HG03378 (cell line): ENCODE measurements around the gene RAB19.
"Not testable (repeated sequence)": the region's sequence is repeated elsewhere in the genome, so short reads cannot be mapped to it uniquely, and the experiment has no call there.

Experiments used
- ATAC-seq: cut with Tn5 transposase; IDR thresholded peaks from one replicate; pipeline ENCODE4 v1.9.1; 2021; ENCODE audit warnings: mild to moderate bottlenecking, moderate library complexity; ENCODE audit not compliant: unreplicated experiment

The RAB19 gene

DNA sequence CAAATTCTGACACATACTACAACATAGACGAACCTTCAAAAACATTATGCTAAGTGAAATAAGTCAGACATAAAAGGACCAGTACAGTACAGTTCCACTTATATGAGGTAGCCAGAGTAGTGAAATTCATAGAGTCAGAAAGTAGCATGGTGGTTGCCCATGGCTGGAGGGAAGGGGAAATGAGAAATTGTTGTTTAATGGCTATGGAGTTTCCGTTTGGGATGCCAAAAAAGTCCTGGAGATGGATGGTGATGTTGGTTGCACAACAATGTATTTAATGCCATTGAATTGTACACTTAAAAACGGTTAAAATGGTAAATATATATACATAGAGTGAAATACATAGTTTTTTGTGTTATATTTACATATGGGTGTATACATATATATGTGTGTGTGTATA is 3.5 kb upstream of the RAB19 start:
- ATAC-seq: no peak

- ATAC-seq: no peak
Observed at GRCh38 chr7:140402178-140402835, 1.6 kb upstream of the RAB19 start.

GRCh38 chr7:140404565-140405065 is 757 bp downstream of the RAB19 start:
- ATAC-seq: no peak

DNA sequence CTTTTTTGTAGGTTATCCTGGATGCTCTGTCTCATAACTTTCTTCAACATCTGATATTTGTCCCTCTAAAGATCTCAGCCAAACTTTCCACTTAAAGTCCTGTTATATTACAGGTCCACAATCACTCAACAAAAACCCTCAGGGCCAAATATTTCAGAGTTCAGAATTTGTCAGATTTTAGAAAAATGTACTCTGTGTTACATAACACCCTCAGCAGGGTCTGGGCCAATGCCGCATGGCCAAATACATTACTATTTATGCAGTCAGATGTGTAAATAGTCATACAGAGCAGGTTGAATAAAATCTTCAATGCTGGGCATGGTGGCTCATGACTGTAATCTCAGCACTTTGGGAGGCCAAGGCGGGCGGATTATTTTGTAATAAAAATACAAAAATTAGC is 11.5 kb downstream of the RAB19 start:
- no peak for ATAC-seq

GRCh38 chr7:140415816-140416215 is 12.0 kb downstream of the RAB19 start:
- not testable (repeated sequence) for ATAC-seq

GRCh38 chr7:140416560-140416959 is 12.7 kb downstream of the RAB19 start:
- ATAC-seq: no peak

DNA sequence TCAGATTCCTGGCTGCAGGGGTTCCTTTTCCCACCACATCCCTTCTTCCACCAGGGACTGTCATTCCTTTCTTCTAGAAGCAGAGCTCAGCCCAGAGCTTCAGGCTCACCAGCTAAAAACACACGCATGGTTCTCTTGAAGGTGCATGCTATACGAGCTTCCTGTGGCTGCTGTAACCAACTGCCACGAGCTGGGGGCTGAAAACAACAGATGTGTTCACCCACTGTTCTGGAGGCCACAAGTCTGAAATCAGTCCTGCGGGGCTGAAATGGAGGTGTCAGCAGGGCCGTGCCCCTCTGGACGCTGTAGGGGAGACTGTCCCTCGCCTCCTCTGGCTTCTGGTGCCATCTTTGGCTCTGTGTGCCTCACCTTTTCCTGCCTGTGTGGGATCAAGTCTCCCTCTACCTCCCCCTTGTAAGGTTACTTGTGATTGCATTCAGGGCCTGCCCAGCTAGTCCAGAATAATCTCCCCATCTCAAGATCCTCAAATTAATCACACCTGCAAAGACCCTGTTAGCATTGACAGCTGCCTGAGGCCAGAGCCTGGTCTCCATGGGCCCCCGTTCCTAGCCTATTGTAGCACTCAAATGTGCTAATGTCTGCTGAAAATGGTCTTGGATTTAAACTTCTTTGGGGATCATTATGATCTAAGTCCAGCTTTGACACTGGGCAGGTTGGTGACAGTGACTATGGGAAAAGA is 13.7 kb downstream of the RAB19 start:
- ATAC-seq: no peak

DNA sequence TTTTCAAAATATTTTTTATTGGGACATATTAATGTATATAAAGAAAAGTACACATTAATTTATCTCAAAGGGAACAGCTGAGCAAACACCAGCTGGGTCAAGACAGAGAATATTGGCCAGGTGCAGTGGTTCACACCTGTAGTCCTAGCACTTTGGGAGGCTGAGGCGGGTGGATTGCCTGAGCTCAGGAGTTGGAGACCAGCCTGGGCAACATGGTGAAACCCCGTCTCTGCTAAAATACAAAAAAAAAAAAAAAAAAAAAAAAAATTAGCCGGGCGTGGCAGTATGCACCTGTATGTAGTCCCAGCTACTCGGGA is 14.3 kb downstream of the RAB19 start:
- not testable (repeated sequence) for ATAC-seq

DNA sequence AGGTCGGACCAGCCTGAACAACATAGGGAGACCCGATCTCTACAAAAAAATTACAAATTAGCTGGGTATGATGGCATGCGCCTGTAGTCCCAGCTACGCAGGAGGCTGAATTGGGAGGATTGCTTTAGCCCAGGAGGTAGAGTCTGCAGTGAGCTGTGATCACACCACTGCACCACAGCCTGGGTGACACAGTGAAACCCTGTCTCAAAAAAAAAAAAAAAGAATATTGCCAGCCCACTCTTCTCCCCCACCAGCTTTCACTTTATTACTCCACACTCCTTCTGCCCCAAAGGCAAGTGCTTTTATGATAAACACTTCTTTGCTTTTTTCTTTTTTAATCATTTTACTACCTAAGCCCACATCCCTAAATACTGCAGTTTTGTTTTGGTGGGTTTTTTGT is 14.8 kb downstream of the RAB19 start:
- no peak for ATAC-seq

DNA sequence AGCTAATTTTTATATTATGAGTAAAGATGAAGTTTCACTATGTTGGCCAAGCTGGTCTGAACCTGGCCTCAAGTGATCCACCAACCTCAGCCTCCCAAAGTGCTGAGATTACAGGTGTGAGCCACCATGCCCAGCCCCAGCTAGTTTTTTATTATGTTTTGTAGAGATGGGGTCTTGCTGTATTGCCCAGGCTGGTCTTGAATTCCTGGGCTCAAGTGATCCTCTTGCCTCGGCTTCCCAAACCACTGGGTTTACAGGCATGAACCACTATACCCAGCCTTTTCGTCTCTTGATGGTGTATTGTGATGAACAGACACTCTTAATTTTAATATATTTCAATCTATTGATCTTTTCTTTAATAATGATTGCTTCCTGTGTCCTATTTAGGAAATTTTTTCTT is 17.7 kb downstream of the RAB19 start:
- ATAC-seq: no peak

DNA sequence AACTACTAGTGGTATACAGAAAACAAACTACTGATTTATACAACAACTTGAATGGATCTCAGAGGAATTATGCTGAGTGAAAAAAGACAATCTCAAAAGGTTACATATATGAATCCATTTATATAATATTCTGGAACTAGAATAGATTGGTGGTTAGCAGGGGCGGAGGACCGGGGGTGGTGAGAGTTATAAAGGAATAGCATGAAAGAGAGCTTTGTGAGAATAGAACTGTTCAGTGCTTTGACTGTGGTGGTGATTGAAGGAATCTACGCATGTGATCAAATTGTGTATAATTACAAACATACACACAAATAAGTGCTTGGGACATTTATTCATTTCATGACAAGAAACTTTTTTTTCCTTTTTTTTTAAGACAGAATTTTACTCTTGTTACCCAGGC is 19.6 kb downstream of the RAB19 start:
- ATAC-seq: no peak

- ATAC-seq: no peak
Observed at GRCh38 chr7:140425718-140426117, 21.9 kb downstream of the RAB19 start.

DNA sequence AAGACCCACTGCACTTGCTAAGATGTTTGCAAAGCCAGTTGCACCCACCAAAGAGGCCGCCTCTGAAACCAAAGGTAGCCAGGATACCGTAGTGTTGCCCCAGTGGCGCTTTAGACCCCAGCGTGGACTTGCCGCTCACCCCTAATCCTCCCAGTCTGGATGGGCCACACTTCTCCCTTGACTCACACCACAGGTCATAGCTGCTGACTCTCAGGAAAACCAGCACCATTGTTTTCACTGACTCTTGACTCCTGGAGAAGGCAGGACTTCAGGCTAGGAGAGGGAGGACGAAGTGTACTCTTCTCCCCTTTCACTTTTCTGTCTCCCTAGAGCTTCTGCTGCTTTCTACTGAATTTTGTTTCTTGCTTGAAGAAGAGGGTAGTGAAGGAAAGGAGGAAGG is 22.3 kb downstream of the RAB19 start:
- ATAC-seq: no peak

- ATAC-seq: no peak
Observed at GRCh38 chr7:140433396-140433795, 29.5 kb downstream of the RAB19 start.

DNA sequence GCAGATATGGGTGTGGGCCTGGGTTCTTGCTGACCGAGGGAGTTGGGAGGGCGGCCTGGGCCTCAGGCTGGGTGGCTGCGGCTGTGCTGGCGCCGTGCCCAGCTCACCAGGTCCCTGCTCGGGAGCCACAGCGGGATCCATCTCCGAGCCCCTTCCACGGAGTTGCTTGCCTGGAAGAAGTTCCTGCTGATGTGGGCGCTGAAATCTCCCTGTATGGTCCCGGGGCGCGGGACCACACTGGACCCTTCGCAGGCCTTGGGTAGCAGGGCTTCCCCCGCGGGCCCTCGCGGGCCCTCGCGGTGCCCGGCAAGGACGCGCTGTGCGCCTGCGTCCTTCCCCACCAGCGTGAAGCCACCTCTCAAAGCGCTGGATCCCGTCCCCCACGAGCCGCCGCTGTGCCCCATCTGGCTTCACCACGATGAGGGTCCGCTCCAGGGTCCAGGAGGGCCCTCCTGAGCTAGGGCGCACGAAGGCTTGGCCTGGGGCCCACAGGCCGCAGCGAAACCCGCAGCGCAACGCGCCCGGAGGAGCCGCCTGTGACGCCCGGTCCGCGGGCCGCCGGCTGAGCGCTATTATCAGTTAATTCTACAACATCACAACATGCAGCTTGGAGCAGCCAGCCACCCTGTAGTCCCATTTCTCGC is 31.5 kb downstream of the RAB19 start:
- ATAC-seq: no peak

- ATAC-seq: no peak
Observed at GRCh38 chr7:140439359-140439758, 35.5 kb downstream of the RAB19 start.

GRCh38 chr7:140440593-140440992 is 36.7 kb downstream of the RAB19 start:
- no peak for ATAC-seq

DNA sequence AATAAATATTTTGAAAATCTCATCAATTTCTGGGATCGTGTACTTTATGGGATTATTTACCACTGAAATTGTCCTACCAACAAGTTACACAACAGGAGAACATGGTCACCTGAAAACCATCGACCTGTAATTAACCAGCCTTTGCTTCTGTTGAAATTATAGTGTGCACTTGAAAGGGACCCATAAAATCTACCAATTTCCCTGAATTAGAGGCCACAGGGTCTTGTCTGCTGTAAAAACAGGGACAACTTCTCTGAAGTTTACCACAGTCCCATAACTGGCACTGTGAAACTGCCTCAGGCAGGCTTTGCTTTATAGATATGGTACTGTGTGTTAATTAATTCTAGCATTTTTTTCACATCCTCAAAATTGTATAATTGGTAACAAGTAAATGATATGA is 37.7 kb downstream of the RAB19 start:
- no peak for ATAC-seq

DNA sequence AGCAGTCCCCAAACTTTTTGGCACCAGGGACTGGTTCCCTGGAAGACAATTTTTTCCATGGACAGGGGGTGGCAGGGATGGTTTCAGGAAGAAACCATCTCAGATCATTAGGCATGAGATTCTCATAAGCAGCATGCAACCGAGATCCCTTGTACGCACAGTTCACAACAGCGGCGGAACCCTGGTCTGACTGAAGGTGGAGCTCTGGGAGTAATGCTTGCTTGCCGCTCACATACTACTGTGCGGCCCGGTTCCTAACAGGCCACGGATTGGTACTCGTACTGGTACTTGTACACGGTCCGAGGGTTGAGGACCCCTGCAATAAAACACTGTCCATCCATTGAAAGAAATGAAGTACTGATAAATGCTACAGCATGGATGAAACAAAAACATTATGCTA is 42.6 kb downstream of the RAB19 start:
- no peak for ATAC-seq

DNA sequence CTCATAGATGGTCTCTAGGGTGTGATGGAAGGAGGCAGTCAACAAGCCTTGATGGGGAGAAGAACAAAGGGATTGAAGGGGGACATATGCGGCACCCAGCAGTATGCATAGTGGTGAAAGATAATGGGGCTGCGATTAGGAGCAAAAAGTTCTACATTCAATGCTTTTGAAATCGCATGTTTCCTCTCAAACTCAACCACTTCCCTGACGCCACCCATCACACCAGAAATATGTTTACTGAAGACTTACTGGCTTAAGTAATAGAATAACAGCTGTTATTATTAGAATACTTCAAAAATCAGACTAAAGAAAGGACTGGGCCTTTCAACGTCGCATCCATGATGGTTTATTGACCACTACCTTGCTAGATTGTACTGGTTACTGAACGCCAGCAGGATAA is 44.0 kb downstream of the RAB19 start:
- ATAC-seq: no peak

- ATAC-seq: no peak
Observed at GRCh38 chr7:140448781-140449480, 45.1 kb downstream of the RAB19 start.

DNA sequence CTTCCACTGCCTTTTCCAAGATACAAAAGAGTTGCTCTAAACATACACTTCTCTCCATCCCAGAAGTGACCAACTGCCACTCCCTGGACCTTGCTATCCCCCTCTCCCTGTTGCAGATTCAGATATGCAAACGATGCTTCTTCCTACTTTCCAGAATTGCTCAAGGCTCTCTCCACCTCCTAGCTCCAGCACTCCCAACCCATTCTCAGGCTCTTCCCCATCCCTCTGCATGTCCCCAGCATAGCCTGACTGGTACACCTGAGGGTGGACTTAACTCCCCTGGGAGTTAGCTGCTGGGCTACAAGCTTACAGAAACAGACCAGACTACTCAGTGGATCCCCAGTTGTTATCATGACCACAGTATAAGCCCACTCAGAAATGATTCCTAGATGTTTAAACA is 47.9 kb downstream of the RAB19 start:
- ATAC-seq: no peak
